OCI-LY3 (cell line): ENCODE data around the gene PDLIM5.

Experiments
- EZH2phosphoT487 ChIP-seq: fragments of 200-600 bp; shearing (Covaris generic); IDR thresholded peaks from 2 replicates; pipeline ENCODE4 v1.6.1; 2018; ENCODE audit warnings: antibody characterized with exemption, mixed run types, low read depth
- TF ChIP-seq, protein P1 (sequence below): fragments of 200-600, 300-600 bp; sonication (generic); IDR thresholded peaks from 2 replicates; pipeline ENCODE4 v1.5.1; 2014; ENCODE audit warnings: antibody characterized with exemption, low read length, low read depth

DNA sequence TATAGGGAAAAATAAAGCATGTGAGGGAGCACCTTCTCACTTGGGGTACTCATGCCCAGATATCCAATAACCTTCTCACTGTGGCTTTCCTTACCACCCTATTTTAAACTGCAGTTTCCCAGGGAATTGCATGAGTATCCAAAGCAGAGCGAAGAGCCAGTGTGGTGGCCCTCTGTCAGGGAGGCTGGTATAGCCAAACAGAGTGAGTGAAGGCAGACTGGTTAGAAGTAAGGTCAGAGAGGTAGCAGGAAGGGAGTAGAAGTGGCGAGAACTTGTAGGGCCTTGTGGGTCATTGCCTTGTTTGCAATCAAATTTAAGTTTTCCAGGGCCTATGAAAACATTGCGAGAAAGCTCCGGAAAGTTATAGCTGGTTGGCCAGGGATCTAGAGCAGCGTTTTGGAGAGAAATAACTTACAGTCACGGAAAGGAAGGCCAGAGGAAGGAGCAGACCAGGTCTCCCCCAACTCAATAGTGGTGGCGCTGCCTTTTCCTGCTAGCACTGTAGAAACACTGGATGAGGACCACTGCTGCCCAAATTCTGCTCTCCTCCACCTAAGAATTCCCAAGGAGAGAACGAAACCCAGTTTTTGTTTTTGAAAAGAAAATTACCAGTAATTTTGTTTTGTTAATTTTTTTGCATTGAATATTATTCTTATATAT, 77.2 kb downstream of the PDLIM5 start:
- TF ChIP-seq, protein P1, sequence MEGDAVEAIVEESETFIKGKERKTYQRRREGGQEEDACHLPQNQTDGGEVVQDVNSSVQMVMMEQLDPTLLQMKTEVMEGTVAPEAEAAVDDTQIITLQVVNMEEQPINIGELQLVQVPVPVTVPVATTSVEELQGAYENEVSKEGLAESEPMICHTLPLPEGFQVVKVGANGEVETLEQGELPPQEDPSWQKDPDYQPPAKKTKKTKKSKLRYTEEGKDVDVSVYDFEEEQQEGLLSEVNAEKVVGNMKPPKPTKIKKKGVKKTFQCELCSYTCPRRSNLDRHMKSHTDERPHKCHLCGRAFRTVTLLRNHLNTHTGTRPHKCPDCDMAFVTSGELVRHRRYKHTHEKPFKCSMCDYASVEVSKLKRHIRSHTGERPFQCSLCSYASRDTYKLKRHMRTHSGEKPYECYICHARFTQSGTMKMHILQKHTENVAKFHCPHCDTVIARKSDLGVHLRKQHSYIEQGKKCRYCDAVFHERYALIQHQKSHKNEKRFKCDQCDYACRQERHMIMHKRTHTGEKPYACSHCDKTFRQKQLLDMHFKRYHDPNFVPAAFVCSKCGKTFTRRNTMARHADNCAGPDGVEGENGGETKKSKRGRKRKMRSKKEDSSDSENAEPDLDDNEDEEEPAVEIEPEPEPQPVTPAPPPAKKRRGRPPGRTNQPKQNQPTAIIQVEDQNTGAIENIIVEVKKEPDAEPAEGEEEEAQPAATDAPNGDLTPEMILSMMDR, result no peak
- TF ChIP-seq EZH2phosphoT487, result no peak
